ENCODE measurements around the gene CUX1. TPM values are rescaled to one million over a fixed set of nuclear protein-coding genes. Genes with fewer than 3 reads are reported as not detected.
A peak's percentile ranks its signal among the peaks of the same experiment; 100 is the strongest.

CUX1 gene
- total RNA-seq, 4 donors from 2014 or later = 58.2 to 295 (median 76.9) TPM

GRCh38 chr7:101944611-101945010 lies 127.2 kb downstream of the CUX1 start:
- no peaks in the 10 kb centered on the region for H3K36me3 ChIP-seq
- H3K4me3 ChIP-seq = no peak overlapping the region
- H3K27me3 ChIP-seq = no peaks in the 10 kb centered on the region
- TF ChIP-seq CTCF (IDR thresholded peaks at IDR 0.05) (no peak), POLR2A (IDR thresholded peaks at IDR 0.05) (no peak)
- no peaks in the 10 kb centered on the region for H3K9me3 ChIP-seq
- intact Hi-C loops (cut with DNase I; ENCODE audit: low total_unique reads) = no loop called here
- no peak for DNase-seq
- peak overlapping the region; percentile 88 to 95 for H3K27ac ChIP-seq
- H3K4me1 ChIP-seq = peaks cover 16 to 25% of the 10 kb centered on the region in 2 donors

GRCh38 chr7:101945034-101945758 lies 127.8 kb downstream of the CUX1 start:
- intact Hi-C loops (cut with DNase I; ENCODE audit: low total_unique reads) = no loop called here
- Histone ChIP-seq H3K4me1 (peaks cover 16 to 25% of the 10 kb centered on the region in 2 donors), H3K27me3 (no peaks in the 10 kb centered on the region), H3K27ac (peak overlapping the region; percentile 88 to 95), H3K36me3 (no peaks in the 10 kb centered on the region), H3K4me3 (no peak overlapping the region), H3K9me3 (no peaks in the 10 kb centered on the region)
- TF ChIP-seq POLR2A (IDR thresholded peaks at IDR 0.05) (no peak), CTCF (IDR thresholded peaks at IDR 0.05) (no peak)
- peak in 1 of 2 donors; percentile 73 for DNase-seq

- intact Hi-C loops (cut with DNase I; ENCODE audit: low total_unique reads) = no loop called here
- TF ChIP-seq POLR2A (IDR thresholded peaks at IDR 0.05) (no peak), CTCF (IDR thresholded peaks at IDR 0.05) (no peak)
- H3K4me1 ChIP-seq = peaks cover 4 to 20% of the 10 kb centered on the region in 2 donors
- H3K9me3 ChIP-seq = no peaks in the 10 kb centered on the region
- no peaks in the 10 kb centered on the region for H3K27me3 ChIP-seq
- no peaks in the 10 kb centered on the region for H3K36me3 ChIP-seq
- peak overlapping the region; percentile 88 to 95 for H3K27ac ChIP-seq
- DNase-seq = peak; percentile 79 to 85
- H3K4me3 ChIP-seq = no peak overlapping the region
Observed at GRCh38 chr7:101947899-101948298, 130.5 kb downstream of the CUX1 start.

DNA sequence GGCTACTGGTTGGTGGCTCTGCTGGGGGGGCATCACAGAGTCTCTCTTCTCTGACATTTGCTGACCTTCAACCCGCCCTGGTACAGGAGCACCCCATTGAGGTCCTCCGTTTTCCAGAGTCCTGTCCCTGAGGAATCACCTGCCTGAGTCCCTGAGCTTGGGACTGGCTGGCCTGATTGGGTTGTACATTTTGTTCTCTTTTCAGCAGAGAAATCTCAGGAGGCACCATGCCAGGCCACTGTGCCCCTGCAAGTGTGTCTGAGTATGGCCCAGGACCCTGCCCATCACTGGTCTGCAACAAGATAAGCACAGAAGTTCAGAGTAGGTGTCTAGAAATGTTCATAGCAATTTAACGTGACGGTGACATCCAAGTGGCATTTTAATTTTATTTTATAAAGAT lies 131.2 kb downstream of the CUX1 start:
- H3K27me3 ChIP-seq = no peaks in the 10 kb centered on the region
- DNase-seq = no peak
- H3K4me1 ChIP-seq = peaks cover 10 to 19% of the 10 kb centered on the region in 2 donors
- H3K27ac ChIP-seq = peak overlapping the region; percentile 88 to 95
- H3K4me3 ChIP-seq = no peak overlapping the region
- no peak for TF ChIP-seq CTCF (IDR thresholded peaks at IDR 0.05)
- TF ChIP-seq POLR2A (IDR thresholded peaks at IDR 0.05) = no peak
- intact Hi-C loops (cut with DNase I; ENCODE audit: low total_unique reads) = no loop called here
- H3K36me3 ChIP-seq = no peaks in the 10 kb centered on the region
- H3K9me3 ChIP-seq = no peaks in the 10 kb centered on the region

DNA sequence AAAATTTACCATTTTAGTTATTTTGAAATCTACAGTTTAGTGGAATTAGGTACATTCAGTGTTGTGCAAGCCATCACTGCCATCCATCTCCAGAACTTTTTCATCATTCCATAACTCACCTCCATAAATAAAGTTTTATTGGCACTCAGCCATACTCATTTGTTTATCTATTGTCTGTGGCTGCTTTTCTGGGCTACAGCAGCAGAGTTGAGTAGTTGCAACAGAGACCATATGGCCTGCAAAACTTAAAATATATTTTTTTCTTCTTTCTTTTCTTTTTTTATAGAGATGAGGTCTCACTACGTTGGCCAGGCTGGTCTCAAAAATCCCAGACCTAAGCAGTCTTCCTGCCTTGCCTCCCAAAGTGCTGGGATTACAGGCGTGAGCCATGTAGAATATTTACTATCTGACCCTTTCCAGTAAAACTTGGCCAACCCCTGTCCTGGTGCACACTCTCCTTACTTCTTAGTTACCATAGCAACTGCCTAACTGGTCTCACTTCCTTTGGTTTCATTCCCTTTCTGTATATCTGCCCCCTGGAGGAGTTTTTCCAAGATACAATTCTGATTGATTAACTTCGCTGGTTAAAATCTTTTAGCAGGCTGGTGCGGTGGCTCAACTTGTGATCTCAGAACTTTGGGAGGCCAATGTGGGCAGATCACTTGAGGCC lies 133.2 kb downstream of the CUX1 start:
- intact Hi-C loops (cut with DNase I; ENCODE audit: low total_unique reads) = no loop called here
- DNase-seq = no peak
- Histone ChIP-seq H3K4me1 (peaks cover 11 to 19% of the 10 kb centered on the region in 2 donors), H3K9me3 (no peaks in the 10 kb centered on the region), H3K27me3 (no peaks in the 10 kb centered on the region), H3K27ac (peak overlapping the region; percentile 95), H3K4me3 (no peak overlapping the region), H3K36me3 (no peaks in the 10 kb centered on the region)
- TF ChIP-seq POLR2A (IDR thresholded peaks at IDR 0.05) (no peak), CTCF (IDR thresholded peaks at IDR 0.05) (no peak)

Measured in uterus (tissue), 4 donors.